GM23248 (cell line): ENCODE data around the gene ME2. TPM values are rescaled to one million over a fixed set of nuclear protein-coding genes. Genes with fewer than 3 reads are reported as not detected.

Experiments
- DNase-seq: peaks from one replicate; pipeline ENCODE4 v3.0.0-alpha.2; 2015
- H2AFZ ChIP-seq: fragments of 200-600 bp; sonication (generic); 2 replicates; pipeline ENCODE4 v1.6.1; 2016; ENCODE audit warnings: antibody characterized with exemption
- H3F3A ChIP-seq: fragments of 200-600 bp; sonication (generic); 2 replicates; pipeline ENCODE4 v1.6.1; 2016; ENCODE audit warnings: mild to moderate bottlenecking, antibody characterized with exemption, mixed run types; ENCODE audit not compliant: insufficient read depth
- H3K27ac ChIP-seq: fragments of 200-600 bp; sonication (generic); 2 replicates; pipeline ENCODE4 v1.5.1; 2016; ENCODE audit warnings: mild to moderate bottlenecking
- H3K27me3 ChIP-seq: fragments of 200-600 bp; sonication (generic); replicated peaks from 2 replicates; pipeline ENCODE4 v1.6.1; 2016; ENCODE audit warnings: mild to moderate bottlenecking; ENCODE audit not compliant: insufficient read depth
- H3K36me3 ChIP-seq: fragments of 200-600 bp; sonication (generic); 2 replicates; pipeline ENCODE4 v1.6.1; 2016; ENCODE audit warnings: low read depth, mild to moderate bottlenecking
- H3K4me1 ChIP-seq: fragments of 200-600 bp; sonication (generic); 2 replicates; pipeline ENCODE4 v1.6.1; 2016; ENCODE audit warnings: mild to moderate bottlenecking; ENCODE audit not compliant: insufficient read depth
- H3K4me2 ChIP-seq: fragments of 200-600 bp; sonication (generic); one replicate; pipeline ENCODE4 v1.6.1; 2016; ENCODE audit warnings: mild to moderate bottlenecking; ENCODE audit not compliant: unreplicated experiment
- H3K4me3 ChIP-seq: fragments of 200-600 bp; sonication (generic); 2 replicates; pipeline ENCODE4 v1.5.1; 2016; ENCODE audit warnings: mild to moderate bottlenecking
- H3K79me2 ChIP-seq: fragments of 200-600 bp; sonication (generic); 2 replicates; pipeline ENCODE4 v1.6.1; 2016; ENCODE audit warnings: mild to moderate bottlenecking; ENCODE audit not compliant: insufficient read depth
- H3K9ac ChIP-seq: fragments of 200-600 bp; sonication (generic); 2 replicates; pipeline ENCODE4 v1.6.1; 2016; ENCODE audit warnings: mild to moderate bottlenecking
- H3K9me2 ChIP-seq: fragments of 200-600 bp; sonication (generic); 2 replicates; pipeline ENCODE4 v1.6.1; 2016; ENCODE audit warnings: mixed run types, mild to moderate bottlenecking, moderate library complexity; ENCODE audit not compliant: insufficient read depth
- H3K9me3 ChIP-seq: fragments of 200-600 bp; sonication (generic); one replicate; pipeline ENCODE4 v1.6.1; 2017; ENCODE audit warnings: low read depth
- H4K20me1 ChIP-seq: fragments of 200-600 bp; sonication (generic); 2 replicates; pipeline ENCODE4 v1.6.0; 2016; ENCODE audit not compliant: insufficient read depth
- EZH2 ChIP-seq: fragments of 200-600 bp; sonication (generic); IDR thresholded peaks from 2 replicates; pipeline ENCODE4 v1.6.1; 2018; ENCODE audit warnings: antibody characterized with exemption, mild to moderate bottlenecking; ENCODE audit not compliant: insufficient read depth, poor library complexity, severe bottlenecking
- EZH2phosphoT487 ChIP-seq: fragments of 200-600 bp; sonication (generic); IDR thresholded peaks from 2 replicates; pipeline ENCODE4 v1.6.1; 2018; ENCODE audit warnings: antibody characterized with exemption, moderate library complexity, mild to moderate bottlenecking, low read depth; ENCODE audit not compliant: insufficient read depth
- WGBS, 2 experiments: methylation state at CpG; one replicate each; pipeline ENCODE4 v1.1.6; 2015 to 2017; ENCODE audit warnings: low lambda C conversion rate in 2 of 2, low coverage in 1 of 2; ENCODE audit errors: missing lambda C conversion rate in 2 of 2; 5-methylcytosine and 5-hydroxymethylcytosine counted together
- in situ Hi-C: fragments of 300-500 bp; cut with MboI; formaldehyde crosslinking; loops from 2 replicates; pipeline ENCODE4 v1.15.0; 2020
- polyA plus RNA-seq: library from polyadenylated mRNA; unstranded; fragments of >200 nt; fragmentation: Nextera tagmentation; extraction: Ambion mirVana; gene quantifications from 2 replicates; pipeline ENCODE4 v1.2.1, GENCODE V29; 2016
- total RNA-seq: library from RNA; depleted of rRNA; stranded (reverse); fragments of >200 nt; shearing (Covaris generic); gene quantifications from 2 replicates; pipeline ENCODE4 v1.2.3, GENCODE V29; 2014

The ME2 gene
- total and polyA plus RNA-seq, 2 experiments from 2014 or later, result 24.1 to 32.2 TPM

- H3K36me3 ChIP-seq, result no peaks in the 10 kb centered on the region
- H3K27me3 ChIP-seq, result no peaks in the 10 kb centered on the region
These were observed 39.2 kb downstream of the ME2 start for GRCh38 chr18:50918153-50918552.

GRCh38 chr18:50924372-50924771 lies 45.5 kb downstream of the ME2 start:
- Histone ChIP-seq H3K9me2 (no peaks in the 10 kb centered on the region), H3K27ac (peak overlapping the region; percentile 4; the same call in 1 of the 2 replicates), H3K79me2 (no peaks in the 10 kb centered on the region), H3K4me3 (no peak overlapping the region), H3K4me2 (no peak overlapping the region), H3K4me1 (peaks cover 12% of the 10 kb centered on the region; the same call in 1 of the 2 replicates), H4K20me1 (no peaks in the 10 kb centered on the region), H3K27me3 (no peaks in the 10 kb centered on the region), H3F3A (no peaks in the 10 kb centered on the region), H3K36me3 (peaks cover 22% of the 10 kb centered on the region), H3K9ac (no peak overlapping the region), H2AFZ (no peak overlapping the region), H3K9me3 (no peaks in the 10 kb centered on the region)
- TF ChIP-seq EZH2phosphoT487, result no peak
- no peak for TF ChIP-seq EZH2
- peak; percentile 44 for DNase-seq
- WGBS, 2 experiments, result 83 to 84% methylated on average over 2 of the region's 2 CpGs
- in situ Hi-C loops, result no loop called here

More at GRCh38 chr18:50918153-50918552, 39.2 kb downstream of the ME2 start:
- H3K27ac ChIP-seq, result no peak overlapping the region
- TF ChIP-seq EZH2, result no peak
- H3F3A ChIP-seq, result no peaks in the 10 kb centered on the region
- H4K20me1 ChIP-seq, result no peaks in the 10 kb centered on the region
- H2AFZ ChIP-seq, result no peak overlapping the region
- H3K4me2 ChIP-seq, result no peak overlapping the region
- in situ Hi-C loops, result no loop called here
- H3K9me2 ChIP-seq, result no peaks in the 10 kb centered on the region
- H3K4me3 ChIP-seq, result no peak overlapping the region
- H3K79me2 ChIP-seq, result no peaks in the 10 kb centered on the region
- WGBS, 2 experiments, result 95 to 97% methylated on average over 5 of the region's 5 CpGs
- H3K9ac ChIP-seq, result no peak overlapping the region
- no peaks in the 10 kb centered on the region for H3K9me3 ChIP-seq
- DNase-seq, result no peak
- no peaks in the 10 kb centered on the region; the same call in 1 of the 2 replicates for H3K4me1 ChIP-seq

- no peaks in the 10 kb centered on the region for H4K20me1 ChIP-seq
- no peaks in the 10 kb centered on the region for H3K9me2 ChIP-seq
- H3K79me2 ChIP-seq, result no peaks in the 10 kb centered on the region
- no peak overlapping the region for H3K4me2 ChIP-seq
- in situ Hi-C loops, result no loop called here
- TF ChIP-seq EZH2, result no peak
- TF ChIP-seq EZH2phosphoT487, result no peak
- H3F3A ChIP-seq, result no peaks in the 10 kb centered on the region
- H3K9me3 ChIP-seq, result no peaks in the 10 kb centered on the region
- DNase-seq, result no peak
- peaks cover 22% of the 10 kb centered on the region for H3K36me3 ChIP-seq
- H3K4me1 ChIP-seq, result peaks cover 12% of the 10 kb centered on the region; the same call in 1 of the 2 replicates
- H3K9ac ChIP-seq, result no peak overlapping the region
- H3K27me3 ChIP-seq, result no peaks in the 10 kb centered on the region
- H2AFZ ChIP-seq, result no peak overlapping the region
- H3K27ac ChIP-seq, result no peak overlapping the region
- H3K4me3 ChIP-seq, result no peak overlapping the region
These were observed 47.6 kb downstream of the ME2 start for GRCh38 chr18:50926521-50926920.

GRCh38 chr18:50928551-50928950 lies 49.6 kb downstream of the ME2 start:
- no peak overlapping the region for H3K9ac ChIP-seq
- H3K9me2 ChIP-seq, result no peaks in the 10 kb centered on the region
- DNase-seq, result peak; percentile 5
- H3K36me3 ChIP-seq, result peaks cover 22% of the 10 kb centered on the region
- H4K20me1 ChIP-seq, result no peaks in the 10 kb centered on the region
- H3F3A ChIP-seq, result no peaks in the 10 kb centered on the region
- 60 to 64% methylated on average over 2 of the region's 2 CpGs for whole genome bisulfite sequencing, 2 experiments
- H2AFZ ChIP-seq, result no peak overlapping the region
- no peak for TF ChIP-seq EZH2phosphoT487
- no peak for TF ChIP-seq EZH2
- H3K4me2 ChIP-seq, result no peak overlapping the region
- no peaks in the 10 kb centered on the region for H3K27me3 ChIP-seq
- in situ Hi-C loops, result no loop called here
- H3K4me1 ChIP-seq, result peaks cover 12% of the 10 kb centered on the region; the same call in 1 of the 2 replicates
- H3K4me3 ChIP-seq, result no peak overlapping the region
- no peaks in the 10 kb centered on the region for H3K79me2 ChIP-seq
- no peak overlapping the region for H3K27ac ChIP-seq
- H3K9me3 ChIP-seq, result no peaks in the 10 kb centered on the region

- Histone ChIP-seq H3F3A (no peaks in the 10 kb centered on the region), H3K9me3 (no peaks in the 10 kb centered on the region), H3K79me2 (no peaks in the 10 kb centered on the region), H4K20me1 (no peaks in the 10 kb centered on the region), H3K36me3 (no peaks in the 10 kb centered on the region), H3K27ac (no peak overlapping the region), H3K9me2 (no peaks in the 10 kb centered on the region), H3K9ac (no peak overlapping the region), H3K4me3 (no peak overlapping the region), H3K4me1 (no peaks in the 10 kb centered on the region), H2AFZ (no peak overlapping the region), H3K4me2 (no peak overlapping the region), H3K27me3 (no peaks in the 10 kb centered on the region)
- 96 to 98% methylated on average over 5 of the region's 5 CpGs for WGBS, 2 experiments
- in situ Hi-C loops, result no loop called here
- DNase-seq, result no peak
- TF ChIP-seq EZH2phosphoT487 (no peak), EZH2 (no peak)
These were observed 54.8 kb downstream of the ME2 start for GRCh38 chr18:50933684-50934083.
